ENCODE data around the gene PLA2G2D.

Gene PLA2G2D

DNA sequence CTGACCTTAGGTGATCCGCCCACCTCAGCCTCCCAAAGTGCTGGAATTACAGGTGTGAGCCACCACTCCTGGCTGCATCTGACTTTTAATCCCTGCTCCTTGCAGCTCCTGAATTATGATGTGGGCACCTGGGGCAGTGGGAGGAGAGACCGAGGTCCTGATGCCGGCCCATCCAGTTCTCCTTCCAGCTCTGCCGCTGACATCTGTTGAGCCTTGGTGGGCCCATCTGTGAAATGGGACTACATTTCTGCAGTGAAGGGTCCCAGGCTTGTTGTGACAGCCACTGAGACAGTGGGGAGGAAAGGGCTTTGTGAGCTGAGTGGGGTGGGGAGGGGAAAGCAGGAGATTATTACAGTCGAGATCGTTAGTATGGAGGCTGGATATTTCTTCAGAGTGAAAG lies 31.6 kb upstream of the PLA2G2D start:
- Histone ChIP-seq H3K4me3 (ENCODE audit: low read length) (no peak overlapping the region), H3K9me2 (replicated peaks; ENCODE audit: control insufficient read depth, low read length) (no peaks in the 10 kb centered on the region), H3K4me2 (ENCODE audit: low read length) (no peak overlapping the region), H3K79me2 (ENCODE audit: control insufficient read depth, low read length) (no peaks in the 10 kb centered on the region), H3K4me1 (ENCODE audit: control insufficient read depth, low read length) (peaks cover 5% of the 10 kb centered on the region; the same call in 1 of the 2 replicates), H3K27me3 (ENCODE audit: control insufficient read depth, low read length) (no peaks in the 10 kb centered on the region), H4K20me1 (ENCODE audit: control insufficient read depth, insufficient read depth, low read depth, low read length) (no peaks in the 10 kb centered on the region), H3K36me3 (ENCODE audit: control insufficient read depth, low read length) (no peaks in the 10 kb centered on the region), H3F3A (ENCODE audit: control insufficient read depth, insufficient read depth) (no peaks in the 10 kb centered on the region), H3K27ac (ENCODE audit: low read depth, low read length) (no peak overlapping the region), H3K9me3 (ENCODE audit: control insufficient read depth, insufficient read depth, low read length) (no peaks in the 10 kb centered on the region)
- TF ChIP-seq, protein P1, sequence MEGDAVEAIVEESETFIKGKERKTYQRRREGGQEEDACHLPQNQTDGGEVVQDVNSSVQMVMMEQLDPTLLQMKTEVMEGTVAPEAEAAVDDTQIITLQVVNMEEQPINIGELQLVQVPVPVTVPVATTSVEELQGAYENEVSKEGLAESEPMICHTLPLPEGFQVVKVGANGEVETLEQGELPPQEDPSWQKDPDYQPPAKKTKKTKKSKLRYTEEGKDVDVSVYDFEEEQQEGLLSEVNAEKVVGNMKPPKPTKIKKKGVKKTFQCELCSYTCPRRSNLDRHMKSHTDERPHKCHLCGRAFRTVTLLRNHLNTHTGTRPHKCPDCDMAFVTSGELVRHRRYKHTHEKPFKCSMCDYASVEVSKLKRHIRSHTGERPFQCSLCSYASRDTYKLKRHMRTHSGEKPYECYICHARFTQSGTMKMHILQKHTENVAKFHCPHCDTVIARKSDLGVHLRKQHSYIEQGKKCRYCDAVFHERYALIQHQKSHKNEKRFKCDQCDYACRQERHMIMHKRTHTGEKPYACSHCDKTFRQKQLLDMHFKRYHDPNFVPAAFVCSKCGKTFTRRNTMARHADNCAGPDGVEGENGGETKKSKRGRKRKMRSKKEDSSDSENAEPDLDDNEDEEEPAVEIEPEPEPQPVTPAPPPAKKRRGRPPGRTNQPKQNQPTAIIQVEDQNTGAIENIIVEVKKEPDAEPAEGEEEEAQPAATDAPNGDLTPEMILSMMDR (IDR thresholded peaks at IDR 0.05; ENCODE audit: low read depth, low read length, poor library complexity, severe bottlenecking), result no peak
- TF ChIP-seq EZH2phosphoT487 (IDR thresholded peaks at IDR 0.05; ENCODE audit: borderline replicate concordance, low read length), result no peak

DNA sequence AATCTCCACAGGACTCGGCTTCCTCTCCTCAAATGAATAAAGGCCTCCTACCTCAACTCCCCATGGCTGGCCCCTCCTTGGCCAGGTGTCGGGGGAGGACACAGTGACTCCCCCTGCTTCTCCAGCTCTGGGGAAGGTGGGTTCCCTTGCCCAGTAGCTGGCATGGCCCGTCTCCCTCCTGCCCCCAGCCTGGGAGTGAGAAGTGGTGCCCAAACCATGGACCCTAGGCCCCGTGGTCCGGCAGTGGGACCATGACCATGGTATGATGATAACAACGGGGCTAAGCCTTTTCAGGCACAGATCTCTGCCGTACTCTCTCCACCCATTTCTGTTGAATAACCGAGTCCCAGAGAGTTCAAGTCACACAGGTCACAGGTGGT lies 31.0 kb upstream of the PLA2G2D start:
- H3K27me3 ChIP-seq (ENCODE audit: control insufficient read depth, low read length), result no peaks in the 10 kb centered on the region
- TF ChIP-seq, protein P1 (IDR thresholded peaks at IDR 0.05; ENCODE audit: low read depth, low read length, poor library complexity, severe bottlenecking), result no peak
- no peak for TF ChIP-seq EZH2phosphoT487 (IDR thresholded peaks at IDR 0.05; ENCODE audit: borderline replicate concordance, low read length)

DNA sequence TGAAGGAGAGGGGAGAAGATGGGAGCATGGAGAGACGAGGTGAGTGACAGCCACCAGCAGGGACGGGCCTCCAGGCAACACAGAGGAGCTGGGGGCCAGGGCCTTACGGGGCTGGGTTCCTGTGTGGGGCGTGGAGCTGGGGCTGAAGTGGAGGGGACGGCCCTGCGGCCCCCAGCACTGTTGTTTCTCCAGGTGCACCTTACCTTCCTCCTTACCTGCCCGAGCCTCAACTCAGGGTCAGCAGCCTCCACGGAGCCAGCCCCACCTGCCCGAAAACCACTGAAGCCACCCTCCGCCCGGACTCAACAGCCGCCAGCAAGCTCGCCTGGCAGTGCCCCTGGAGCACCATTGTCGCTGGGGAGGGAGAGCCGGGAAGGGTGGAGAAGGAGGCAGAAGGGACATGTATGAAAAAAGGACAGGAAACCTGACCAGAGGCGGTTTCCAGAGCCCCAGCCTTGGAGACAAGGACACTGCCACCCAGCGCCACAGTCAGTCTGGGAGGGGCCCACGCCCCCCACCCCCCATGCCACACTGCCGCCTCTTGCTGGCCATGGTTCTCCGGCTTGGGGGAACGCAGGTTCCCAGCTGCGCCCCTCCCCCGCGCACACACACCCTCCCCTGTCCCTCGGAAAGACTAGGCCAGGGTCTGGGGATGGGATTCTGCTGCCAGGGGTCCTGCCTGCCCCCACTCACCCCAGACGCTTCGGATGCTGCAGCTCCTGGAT lies 30.4 kb upstream of the PLA2G2D start:
- no peak overlapping the region for H3K4me3 ChIP-seq (ENCODE audit: low read length)
- H3K79me2 ChIP-seq (ENCODE audit: control insufficient read depth, low read length), result no peaks in the 10 kb centered on the region
- H3K9me3 ChIP-seq (ENCODE audit: control insufficient read depth, insufficient read depth, low read length), result no peaks in the 10 kb centered on the region
- no peaks in the 10 kb centered on the region for H3F3A ChIP-seq (ENCODE audit: control insufficient read depth, insufficient read depth)
- no peak overlapping the region for H3K4me2 ChIP-seq (ENCODE audit: low read length)
- no peaks in the 10 kb centered on the region for H3K36me3 ChIP-seq (ENCODE audit: control insufficient read depth, low read length)
- no peak overlapping the region for H3K27ac ChIP-seq (ENCODE audit: low read depth, low read length)
- peaks cover 5% of the 10 kb centered on the region; the same call in 1 of the 2 replicates for H3K4me1 ChIP-seq (ENCODE audit: control insufficient read depth, low read length)
- no peaks in the 10 kb centered on the region for H4K20me1 ChIP-seq (ENCODE audit: control insufficient read depth, insufficient read depth, low read depth, low read length)
- no peaks in the 10 kb centered on the region for H3K9me2 ChIP-seq (replicated peaks; ENCODE audit: control insufficient read depth, low read length)
- no peak for TF ChIP-seq EZH2phosphoT487 (IDR thresholded peaks at IDR 0.05; ENCODE audit: borderline replicate concordance, low read length)
- TF ChIP-seq, protein P1 (IDR thresholded peaks at IDR 0.05; ENCODE audit: low read depth, low read length, poor library complexity, severe bottlenecking), result no peak
- H3K27me3 ChIP-seq (ENCODE audit: control insufficient read depth, low read length), result no peaks in the 10 kb centered on the region

More for the DNA sequence above, 31.0 kb upstream of the PLA2G2D start:
- Histone ChIP-seq H3K79me2 (ENCODE audit: control insufficient read depth, low read length) (no peaks in the 10 kb centered on the region), H3K4me2 (ENCODE audit: low read length) (no peak overlapping the region), H3F3A (ENCODE audit: control insufficient read depth, insufficient read depth) (no peaks in the 10 kb centered on the region), H3K9me2 (replicated peaks; ENCODE audit: control insufficient read depth, low read length) (no peaks in the 10 kb centered on the region), H3K27ac (ENCODE audit: low read depth, low read length) (no peak overlapping the region), H3K4me1 (ENCODE audit: control insufficient read depth, low read length) (peaks cover 5% of the 10 kb centered on the region; the same call in 1 of the 2 replicates), H3K9me3 (ENCODE audit: control insufficient read depth, insufficient read depth, low read length) (no peaks in the 10 kb centered on the region), H4K20me1 (ENCODE audit: control insufficient read depth, insufficient read depth, low read depth, low read length) (no peaks in the 10 kb centered on the region), H3K36me3 (ENCODE audit: control insufficient read depth, low read length) (no peaks in the 10 kb centered on the region), H3K4me3 (ENCODE audit: low read length) (no peak overlapping the region)

Data from DOHH2 (cell line).